KMS-11 (cell line): Measurements from ENCODE around the gene ADAM33.

Source experiments
- H2AFZ ChIP-seq: fragments of 200-600 bp; sonication (generic); 2 replicates; pipeline ENCODE4 v1.6.1; 2016; ENCODE audit warnings: antibody characterized with exemption, mixed run types, low read depth
- H3K27ac ChIP-seq: fragments of 200-600 bp; sonication (generic); 2 replicates; pipeline ENCODE4 v1.6.1; 2016; ENCODE audit warnings: mild to moderate bottlenecking, mixed run types
- H3K27me3 ChIP-seq: fragments of 200-600 bp; sonication (generic); 2 replicates; pipeline ENCODE4 v1.6.1; 2017; ENCODE audit warnings: mild to moderate bottlenecking, low read depth, mixed run types, moderate library complexity; ENCODE audit not compliant: insufficient read depth
- H3K36me3 ChIP-seq: fragments of 200-600 bp; sonication (generic); 2 replicates; pipeline ENCODE4 v1.6.1; 2017; ENCODE audit warnings: mild to moderate bottlenecking, mixed run types; ENCODE audit not compliant: insufficient read depth
- H3K4me1 ChIP-seq: fragments of 200-600 bp; sonication (generic); 2 replicates; pipeline ENCODE4 v1.6.1; 2016; ENCODE audit warnings: mild to moderate bottlenecking, low read depth, mixed run types; ENCODE audit not compliant: poor library complexity, severe bottlenecking
- H3K4me2 ChIP-seq: fragments of 200-600 bp; sonication (generic); 2 replicates; pipeline ENCODE4 v1.7.0; 2016; ENCODE audit warnings: mild to moderate bottlenecking, mixed run types
- H3K4me3 ChIP-seq: fragments of 200-600 bp; sonication (generic); IDR thresholded peaks from 2 replicates; pipeline ENCODE4 v1.6.1; 2017; ENCODE audit warnings: low read depth, low read length, mixed read lengths; ENCODE audit not compliant: insufficient read depth
- H3K79me2 ChIP-seq: fragments of 200-600 bp; sonication (generic); 2 replicates; pipeline ENCODE4 v1.6.1; 2016; ENCODE audit warnings: low read depth, mixed run types; ENCODE audit not compliant: insufficient read depth
- H3K9ac ChIP-seq: fragments of 200-600 bp; sonication (generic); 2 replicates; pipeline ENCODE4 v1.6.1; 2016; ENCODE audit warnings: mild to moderate bottlenecking, mixed run types
- H4K20me1 ChIP-seq: fragments of 200-600 bp; sonication (generic); 2 replicates; pipeline ENCODE4 v1.6.1; 2016; ENCODE audit warnings: mild to moderate bottlenecking, mixed run types; ENCODE audit not compliant: insufficient read depth
- TF ChIP-seq, protein P1 (sequence below): fragments of 200-600 bp; sonication (generic); conservative IDR thresholded peaks from 2 replicates; pipeline ENCODE4 v1.6.1; 2017; ENCODE audit warnings: low read depth, mild to moderate bottlenecking, antibody characterized with exemption, low read length, moderate library complexity, mixed read lengths

The ADAM33 gene

DNA sequence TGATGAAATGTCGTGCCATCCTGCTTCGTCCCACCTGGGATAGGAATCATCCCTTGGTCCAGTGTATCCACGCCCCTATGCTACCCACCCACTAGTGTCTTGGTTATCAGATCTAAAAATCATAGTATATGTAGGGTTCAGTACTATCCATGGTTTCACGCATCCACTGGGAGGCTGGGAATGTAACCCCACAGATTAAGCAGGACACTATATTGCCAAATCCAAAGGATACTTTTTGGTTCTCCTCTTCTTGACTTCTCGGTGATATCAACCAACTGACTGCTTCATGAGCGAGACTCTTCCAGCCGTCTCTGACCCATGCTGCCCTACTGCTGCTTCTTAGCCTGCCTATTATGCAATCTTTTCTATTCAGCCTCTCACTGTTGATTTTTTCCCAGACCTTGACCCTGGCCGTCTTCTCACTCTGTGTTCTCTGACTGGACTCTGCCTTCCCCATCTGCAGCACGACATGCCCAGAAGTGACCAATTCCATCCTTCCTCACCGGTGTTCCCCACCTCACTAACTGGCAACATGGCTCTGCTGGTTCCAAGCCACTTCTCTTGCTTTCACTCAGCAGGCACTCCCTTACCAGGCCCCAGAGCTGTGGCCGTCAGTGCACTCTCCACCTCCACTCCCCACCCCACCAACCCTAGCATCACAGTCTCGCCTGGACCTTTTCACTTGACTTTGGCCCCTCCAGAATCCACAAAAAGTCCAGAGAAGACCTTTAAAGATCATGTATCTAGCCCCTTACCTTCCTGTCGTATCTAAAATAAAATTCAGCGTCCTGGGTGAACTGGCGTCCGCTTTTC lies 53.1 kb downstream of the ADAM33 start:
- Histone ChIP-seq H3K9ac (no peak overlapping the region), H3K27me3 (no peaks in the 10 kb centered on the region), H2AFZ (no peak overlapping the region), H3K4me2 (no peak overlapping the region), H3K4me1 (no peaks in the 10 kb centered on the region), H4K20me1 (no peaks in the 10 kb centered on the region), H3K79me2 (no peaks in the 10 kb centered on the region), H3K36me3 (no peaks in the 10 kb centered on the region), H3K27ac (no peak overlapping the region), H3K4me3 (no peak overlapping the region)
- TF ChIP-seq, protein P1, sequence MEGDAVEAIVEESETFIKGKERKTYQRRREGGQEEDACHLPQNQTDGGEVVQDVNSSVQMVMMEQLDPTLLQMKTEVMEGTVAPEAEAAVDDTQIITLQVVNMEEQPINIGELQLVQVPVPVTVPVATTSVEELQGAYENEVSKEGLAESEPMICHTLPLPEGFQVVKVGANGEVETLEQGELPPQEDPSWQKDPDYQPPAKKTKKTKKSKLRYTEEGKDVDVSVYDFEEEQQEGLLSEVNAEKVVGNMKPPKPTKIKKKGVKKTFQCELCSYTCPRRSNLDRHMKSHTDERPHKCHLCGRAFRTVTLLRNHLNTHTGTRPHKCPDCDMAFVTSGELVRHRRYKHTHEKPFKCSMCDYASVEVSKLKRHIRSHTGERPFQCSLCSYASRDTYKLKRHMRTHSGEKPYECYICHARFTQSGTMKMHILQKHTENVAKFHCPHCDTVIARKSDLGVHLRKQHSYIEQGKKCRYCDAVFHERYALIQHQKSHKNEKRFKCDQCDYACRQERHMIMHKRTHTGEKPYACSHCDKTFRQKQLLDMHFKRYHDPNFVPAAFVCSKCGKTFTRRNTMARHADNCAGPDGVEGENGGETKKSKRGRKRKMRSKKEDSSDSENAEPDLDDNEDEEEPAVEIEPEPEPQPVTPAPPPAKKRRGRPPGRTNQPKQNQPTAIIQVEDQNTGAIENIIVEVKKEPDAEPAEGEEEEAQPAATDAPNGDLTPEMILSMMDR = no peak

DNA sequence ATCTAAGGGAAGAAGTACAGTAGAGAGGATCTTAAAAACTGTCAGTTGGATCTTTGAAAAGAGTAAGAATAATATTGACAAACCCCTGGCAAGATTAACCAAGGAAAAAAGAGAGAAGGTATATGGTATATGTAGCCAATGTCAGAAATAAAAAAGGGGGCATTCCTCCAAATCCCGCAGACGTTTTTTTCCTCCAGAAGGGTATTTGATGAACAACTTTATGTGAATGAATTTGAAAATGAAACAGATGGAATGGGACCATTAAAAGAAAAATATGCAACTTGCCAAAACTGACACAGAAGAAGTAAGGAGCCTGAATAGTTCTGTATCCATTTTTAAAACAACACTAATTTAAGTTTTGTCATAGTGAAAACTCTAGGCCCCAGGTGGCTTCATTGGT lies 54.3 kb downstream of the ADAM33 start:
- Histone ChIP-seq H3K36me3 (no peaks in the 10 kb centered on the region), H3K9ac (no peak overlapping the region), H3K4me1 (no peaks in the 10 kb centered on the region), H3K27ac (no peak overlapping the region), H2AFZ (no peak overlapping the region), H3K4me3 (no peak overlapping the region), H4K20me1 (no peaks in the 10 kb centered on the region), H3K4me2 (no peak overlapping the region), H3K27me3 (no peaks in the 10 kb centered on the region), H3K79me2 (no peaks in the 10 kb centered on the region)
- TF ChIP-seq, protein P1 = no peak

DNA sequence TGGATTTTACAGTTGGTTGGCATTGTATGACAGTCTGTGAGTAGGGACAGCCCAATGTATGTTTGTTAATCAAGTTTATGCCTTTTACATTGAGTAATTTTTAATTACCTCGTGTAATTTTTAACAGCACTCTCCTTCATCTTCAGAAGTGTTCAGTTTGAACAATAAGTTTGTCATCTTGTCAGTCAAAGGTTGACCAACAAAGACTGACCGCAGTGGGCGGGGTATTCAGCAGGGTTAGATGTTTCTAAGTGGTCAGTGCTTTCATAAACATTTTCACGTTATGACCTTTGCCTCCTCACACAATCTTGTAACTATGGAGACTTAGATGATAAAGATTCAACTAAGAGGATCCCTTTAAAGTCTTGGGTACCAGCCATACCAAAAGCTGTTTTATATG lies 59.4 kb downstream of the ADAM33 start:
- Histone ChIP-seq H3K4me1 (no peaks in the 10 kb centered on the region), H3K79me2 (no peaks in the 10 kb centered on the region), H3K27me3 (no peaks in the 10 kb centered on the region), H3K4me2 (no peak overlapping the region), H3K36me3 (no peaks in the 10 kb centered on the region), H4K20me1 (no peaks in the 10 kb centered on the region), H3K9ac (no peak overlapping the region), H3K27ac (no peak overlapping the region), H2AFZ (no peak overlapping the region), H3K4me3 (no peak overlapping the region)
- TF ChIP-seq, protein P1 = no peak

DNA sequence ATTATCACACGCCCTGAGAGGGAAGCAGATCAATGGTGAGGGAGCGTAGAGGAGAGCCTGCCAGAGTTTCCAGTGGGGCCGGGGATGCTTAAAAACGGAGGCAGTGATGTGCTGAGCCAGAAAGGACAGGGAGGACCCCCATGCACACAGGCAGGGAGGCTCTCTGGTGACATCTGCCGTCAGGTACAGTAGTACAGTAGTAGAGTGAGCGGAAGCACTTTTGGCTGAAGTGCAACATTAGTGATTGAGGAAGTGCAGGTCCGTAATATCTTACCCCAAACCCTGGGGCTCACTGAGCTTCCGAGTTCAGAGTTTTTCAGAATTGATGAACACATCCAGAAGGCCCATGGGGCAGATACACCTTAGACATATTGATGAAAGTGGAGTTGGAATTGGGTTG lies 60.7 kb downstream of the ADAM33 start:
- no peak overlapping the region for H3K4me2 ChIP-seq
- TF ChIP-seq, protein P1 = no peak
- no peaks in the 10 kb centered on the region for H3K79me2 ChIP-seq
- no peaks in the 10 kb centered on the region for H3K27me3 ChIP-seq
- no peak overlapping the region for H2AFZ ChIP-seq
- no peak overlapping the region for H3K27ac ChIP-seq
- H3K4me1 ChIP-seq = no peaks in the 10 kb centered on the region
- no peaks in the 10 kb centered on the region for H4K20me1 ChIP-seq
- H3K36me3 ChIP-seq = no peaks in the 10 kb centered on the region
- H3K9ac ChIP-seq = no peak overlapping the region
- no peak overlapping the region for H3K4me3 ChIP-seq
